K562 (cell line): ENCODE measurements around the gene ERVFRD-1.

ENCODE experiments used
- BCLAF1 ChIP-seq, 2 experiments: fragments of 450-650 bp in 1 of 2; IDR thresholded peaks; 2 replicates each; pipeline ENCODE4 v1.6.1; 2011 to 2017; ENCODE audit warnings: low read depth in 2 of 2, antibody characterized with exemption in 1 of 2, borderline replicate concordance in 1 of 2, low read length in 1 of 2, mild to moderate bottlenecking in 1 of 2, mixed read lengths in 1 of 2; ENCODE audit not compliant: control insufficient read depth in 1 of 2
- CTCF ChIP-seq, 3 experiments: IDR thresholded peaks in 2 of 3; conservative IDR thresholded peaks in 1 of 3; 2 replicates each; pipeline ENCODE4 v1.5.1; 2011 to 2012; ENCODE audit warnings: low read length in 3 of 3, mild to moderate bottlenecking in 3 of 3, control low read depth in 2 of 3, improper control_type of control experiment in 1 of 3, inconsistent platforms in 1 of 3, low read depth in 1 of 3, mixed read lengths in 1 of 3, moderate library complexity in 1 of 3; ENCODE audit not compliant: insufficient read depth in 2 of 3
- GATAD2B ChIP-seq: fragments of 450-650 bp; IDR thresholded peaks from 2 replicates; pipeline ENCODE4 v1.6.1; 2017; ENCODE audit warnings: mild to moderate bottlenecking, borderline replicate concordance
- HNRNPH1 ChIP-seq: fragments of 200-400 bp; formaldehyde crosslinking; optimal IDR thresholded peaks from 2 replicates; pipeline ENCODE3; 2017; ENCODE audit warnings: low read depth, mild to moderate bottlenecking, low read length, moderate library complexity
- NONO ChIP-seq, 2 experiments: fragments of 200-400 bp in 1 of 2; fragments of 450-650 bp in 1 of 2; formaldehyde crosslinking in 1 of 2; IDR thresholded peaks; 2 replicates each; pipeline ENCODE4 v1.6.1; 2017; ENCODE audit warnings: low read depth in 2 of 2, mild to moderate bottlenecking in 2 of 2, moderate library complexity in 2 of 2, low read length in 1 of 2
- TFE3 ChIP-seq: fragments of 450-650 bp; formaldehyde crosslinking; IDR thresholded peaks from 2 replicates; pipeline ENCODE4 v1.4.0; 2020; ENCODE audit warnings: mild to moderate bottlenecking, mixed read lengths
- ZBTB49 ChIP-seq: sonication (generic); formaldehyde crosslinking; IDR thresholded peaks from 2 replicates; pipeline ENCODE4 v1.8.0; 2022; ENCODE audit warnings: missing genetic modification reagents, mild to moderate bottlenecking, borderline replicate concordance
- TF ChIP-seq, protein P1 (sequence below): sonication (generic); formaldehyde crosslinking; IDR thresholded peaks from 2 replicates; pipeline ENCODE4 v1.8.0; 2022; ENCODE audit warnings: missing genetic modification reagents, mild to moderate bottlenecking, borderline replicate concordance

GRCh38 chr6:11122380-11122779 is 10.9 kb upstream of the ERVFRD-1 start:
- TF ChIP-seq GATAD2B (no peak), HNRNPH1 (no peak), NONO (IDR thresholded peaks at IDR 0.05; ENCODE audit: low read depth in 2 of 2, low read length in 1 of 2) (no peak), TFE3 (CRISPR knock-in tag) (no peak), CTCF (IDR thresholded peaks at IDR 0.05 in 2 of 3, conservative IDR thresholded peaks at IDR 0.05 in 1 of 3; ENCODE audit: insufficient read depth in 2 of 3, low read depth in 1 of 3, low read length in 3 of 3) (no peak), ZBTB49 (CRISPR knock-in tag) (no peak), BCLAF1 (IDR thresholded peaks at IDR 0.05; ENCODE audit: borderline replicate concordance in 1 of 2, control insufficient read depth in 1 of 2, low read depth in 2 of 2, low read length in 1 of 2) (no peak)
- TF ChIP-seq, protein P1, sequence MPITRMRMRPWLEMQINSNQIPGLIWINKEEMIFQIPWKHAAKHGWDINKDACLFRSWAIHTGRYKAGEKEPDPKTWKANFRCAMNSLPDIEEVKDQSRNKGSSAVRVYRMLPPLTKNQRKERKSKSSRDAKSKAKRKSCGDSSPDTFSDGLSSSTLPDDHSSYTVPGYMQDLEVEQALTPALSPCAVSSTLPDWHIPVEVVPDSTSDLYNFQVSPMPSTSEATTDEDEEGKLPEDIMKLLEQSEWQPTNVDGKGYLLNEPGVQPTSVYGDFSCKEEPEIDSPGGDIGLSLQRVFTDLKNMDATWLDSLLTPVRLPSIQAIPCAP (CRISPR knock-in tag): no peak
